TTC549 (cell line): Measurements from ENCODE around the gene HNRNPAB.
"Not testable (repeated sequence)": the region's sequence is repeated elsewhere in the genome, so short reads cannot be mapped to it uniquely, and the experiment has no call there.

Experiments
- FAIRE-seq: peaks from 2 replicates; lab custom pipeline; 2012; peaks lifted over from hg19 to GRCh38; lab: Jason Lieb, UNC

HNRNPAB gene

DNA sequence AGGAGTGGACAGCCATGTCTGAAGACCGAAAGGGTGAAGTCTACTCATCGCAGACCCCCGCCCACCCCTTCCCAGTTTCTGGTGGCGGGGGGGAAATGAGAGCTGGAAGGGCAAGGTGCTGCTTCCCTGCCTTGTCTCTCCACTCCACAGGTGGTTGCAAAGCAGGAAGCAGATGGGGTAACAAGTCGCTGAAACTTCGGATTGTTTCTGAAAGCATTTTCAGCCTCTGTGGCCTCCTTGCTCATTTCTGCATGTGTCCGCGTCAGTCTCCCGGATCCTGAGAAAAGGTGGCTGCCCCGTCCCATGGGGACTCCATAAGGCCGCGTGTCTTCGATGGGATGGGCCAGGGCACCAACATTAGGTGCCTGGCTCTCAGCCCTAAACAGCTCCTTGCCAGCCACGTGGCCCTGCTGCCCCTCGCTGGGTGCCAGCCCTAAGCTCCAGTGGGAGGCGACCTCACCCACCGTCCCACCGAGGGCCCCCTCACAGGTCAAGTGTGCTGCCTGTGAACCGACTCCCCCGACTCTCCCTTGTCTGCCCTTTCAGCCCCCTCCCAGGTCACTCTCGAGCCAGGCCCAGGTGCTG lies 27.3 kb downstream of the HNRNPAB start:
- FAIRE-seq, result no peak

DNA sequence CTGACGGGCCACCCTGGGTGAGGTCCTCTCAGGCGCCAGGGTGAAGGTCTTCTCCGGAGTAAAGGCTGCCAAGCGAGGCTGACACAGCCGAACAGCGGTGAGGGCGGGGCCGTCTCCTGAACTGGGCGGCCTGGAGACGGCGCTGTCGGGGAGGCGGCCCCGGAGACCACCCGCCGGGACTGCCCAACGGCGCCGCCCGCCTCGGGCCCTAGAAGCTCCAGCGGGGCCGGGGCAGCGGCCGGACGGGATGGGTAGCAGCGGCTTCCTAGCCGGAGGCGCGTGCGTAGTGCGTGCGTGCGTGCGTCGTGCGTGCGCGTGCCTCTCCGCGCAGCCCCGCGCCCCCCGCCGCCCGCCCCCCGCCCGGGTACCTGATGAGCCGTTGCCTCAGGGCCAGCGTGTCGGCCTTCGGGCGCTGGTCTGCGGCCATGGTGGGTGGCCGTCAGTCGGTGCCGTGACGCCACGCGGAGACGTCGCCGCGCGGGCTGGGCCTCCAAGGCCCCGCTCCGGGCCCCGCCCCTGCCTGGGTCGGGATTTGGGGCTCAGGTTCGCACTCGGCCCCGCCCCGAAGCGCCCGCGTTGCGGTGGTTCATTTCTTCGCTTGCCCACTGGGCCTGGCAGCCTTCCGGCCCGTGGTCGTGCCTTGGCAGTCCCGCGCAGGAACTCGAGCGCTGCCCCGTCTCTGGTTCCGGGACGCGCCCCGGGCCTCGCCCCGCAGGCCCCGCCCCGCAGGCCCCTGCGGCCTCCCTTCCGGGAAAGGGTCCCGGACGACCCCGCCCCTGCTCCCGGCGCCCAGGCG lies 28.0 kb downstream of the HNRNPAB start, which contains the start of gene PHYKPL:
Gene PHYKPL (minus strand): TSS at position 679 of the 796 bp plus-strand sequence. CDS start 252 bp downstream, at position 427.
- no peak for FAIRE-seq

DNA sequence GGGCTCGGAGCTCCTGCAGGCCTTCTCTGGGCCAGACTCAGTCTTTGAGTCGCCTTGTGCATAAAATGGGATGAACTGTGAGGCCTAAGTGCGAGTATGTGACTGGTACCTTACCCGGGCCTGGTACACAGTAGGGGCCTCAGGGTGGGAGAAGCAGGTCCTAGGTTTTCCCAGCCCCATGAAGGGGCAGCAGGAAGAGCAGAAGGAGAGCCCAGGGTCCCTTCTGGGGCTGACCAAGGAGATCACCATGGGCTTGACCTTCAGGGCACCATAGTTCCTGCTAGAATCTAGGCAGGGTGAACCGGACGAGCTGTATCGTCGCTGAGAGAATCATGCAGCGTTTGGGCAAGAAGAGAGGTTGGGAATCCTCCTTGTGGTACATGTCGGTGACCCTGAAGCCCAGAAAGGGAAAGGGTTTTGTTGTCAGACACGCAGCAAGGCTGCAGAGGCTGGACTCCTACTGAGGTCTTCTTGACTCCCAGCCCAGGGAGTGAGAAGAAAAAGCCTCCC lies 28.6 kb downstream of the HNRNPAB start:
- no peak for FAIRE-seq

DNA sequence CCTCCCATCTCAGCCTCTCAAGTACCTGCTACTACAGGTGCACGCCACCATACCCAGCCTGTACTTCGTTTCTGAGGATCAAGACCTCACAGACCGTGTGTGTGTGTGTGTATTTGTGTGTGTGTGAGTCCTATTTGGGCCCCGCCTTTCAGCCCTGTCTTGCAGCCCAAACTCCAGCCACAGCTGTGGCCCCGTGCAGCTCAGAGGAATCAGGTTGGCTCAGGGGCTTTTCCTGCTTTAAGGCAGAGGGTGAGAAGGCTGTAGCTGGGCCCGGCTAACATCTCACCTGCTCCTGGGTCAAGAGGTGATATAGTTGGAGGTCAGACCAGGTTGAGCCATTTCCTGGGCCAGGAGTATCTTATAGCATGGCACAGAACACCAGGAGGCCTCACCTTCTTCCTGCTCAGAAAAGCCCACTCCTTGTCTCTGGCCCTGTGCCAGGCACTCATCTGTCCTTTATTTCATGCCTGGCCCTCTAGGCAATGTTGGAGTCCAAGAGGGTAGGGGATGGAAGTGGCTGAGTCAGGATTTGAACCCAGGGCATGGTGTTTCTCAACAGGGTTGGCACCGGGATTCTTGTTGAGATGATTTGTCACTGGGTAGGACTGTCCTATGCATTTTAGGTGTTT lies 29.9 kb downstream of the HNRNPAB start:
- FAIRE-seq, result no peak

DNA sequence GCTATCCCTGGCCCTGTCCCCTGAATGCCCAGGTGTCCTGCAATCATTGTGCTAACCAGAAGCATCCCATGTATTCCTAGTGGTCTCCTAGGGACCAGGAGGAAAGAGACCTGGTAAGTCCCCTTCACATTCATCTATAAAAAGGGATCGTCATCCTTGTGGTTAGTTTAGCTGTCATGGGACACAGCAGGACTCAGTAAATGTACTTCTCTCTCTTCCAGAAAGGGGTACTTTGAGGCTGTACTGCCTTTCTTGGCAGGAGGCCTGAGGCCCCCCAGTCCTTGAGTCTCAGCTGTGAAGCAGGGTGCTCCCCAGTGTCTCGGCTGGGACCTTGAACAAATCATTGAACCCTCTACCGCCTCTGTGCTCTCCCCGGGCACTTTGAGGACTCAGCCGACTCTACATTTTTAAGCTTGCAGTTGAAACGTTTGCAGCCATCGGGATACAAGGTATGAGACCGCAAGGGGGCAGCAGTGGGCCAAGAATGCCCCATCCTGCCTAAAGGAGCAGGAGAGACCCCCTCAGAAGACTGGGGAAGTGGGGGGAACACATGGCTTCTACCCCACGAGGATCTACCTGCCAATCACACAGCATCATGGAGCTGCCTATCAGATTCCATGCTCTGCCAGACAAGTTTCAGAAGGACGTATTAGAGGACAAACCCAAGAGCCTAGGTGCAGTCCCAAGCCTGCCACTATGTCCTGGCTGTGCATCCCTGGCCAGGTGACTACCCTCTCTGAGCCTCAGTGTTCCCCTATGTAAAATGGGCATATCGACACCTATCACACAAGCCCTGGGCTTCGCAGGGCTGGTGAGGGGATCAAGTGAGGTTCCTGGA lies 30.6 kb downstream of the HNRNPAB start:
- no peak for FAIRE-seq

DNA sequence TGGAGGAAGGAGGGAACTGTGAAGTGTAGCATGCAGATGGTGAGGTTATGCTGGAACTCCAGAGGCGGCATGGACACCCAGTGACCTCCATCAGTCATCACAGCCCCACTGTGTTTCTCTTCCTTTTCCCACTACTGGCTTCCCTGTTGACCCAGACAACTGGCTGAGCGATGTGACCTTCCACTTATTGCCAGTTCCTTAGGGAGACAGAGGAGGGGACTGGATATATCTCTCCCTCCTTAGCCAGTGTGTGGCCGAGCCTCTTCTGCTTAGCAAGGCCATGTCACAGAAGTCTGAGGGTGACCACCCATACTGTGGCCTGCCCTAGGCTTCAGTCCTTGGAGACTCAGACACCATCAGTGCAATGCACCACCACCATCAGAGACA lies 31.2 kb downstream of the HNRNPAB start:
- no peak for FAIRE-seq

DNA sequence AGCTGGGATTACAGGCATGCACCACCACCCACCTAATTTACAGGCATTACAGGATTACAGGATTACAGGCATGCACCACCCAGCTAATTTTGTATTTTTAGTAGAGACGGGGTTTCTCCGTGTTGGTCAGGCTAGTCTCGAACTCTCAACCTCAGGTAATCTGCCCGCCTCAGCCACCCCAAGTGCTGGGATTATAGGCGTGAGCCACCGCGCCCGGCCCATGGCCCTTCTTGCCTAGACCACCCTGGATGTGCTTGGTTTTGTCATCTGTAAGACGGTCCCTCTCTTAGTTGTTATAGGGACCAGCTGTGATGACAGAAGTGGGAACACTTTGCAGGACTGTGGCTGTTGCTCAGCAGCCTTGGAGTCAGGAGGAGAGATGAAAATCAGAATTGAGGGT lies 31.8 kb downstream of the HNRNPAB start:
- FAIRE-seq, result no peak

DNA sequence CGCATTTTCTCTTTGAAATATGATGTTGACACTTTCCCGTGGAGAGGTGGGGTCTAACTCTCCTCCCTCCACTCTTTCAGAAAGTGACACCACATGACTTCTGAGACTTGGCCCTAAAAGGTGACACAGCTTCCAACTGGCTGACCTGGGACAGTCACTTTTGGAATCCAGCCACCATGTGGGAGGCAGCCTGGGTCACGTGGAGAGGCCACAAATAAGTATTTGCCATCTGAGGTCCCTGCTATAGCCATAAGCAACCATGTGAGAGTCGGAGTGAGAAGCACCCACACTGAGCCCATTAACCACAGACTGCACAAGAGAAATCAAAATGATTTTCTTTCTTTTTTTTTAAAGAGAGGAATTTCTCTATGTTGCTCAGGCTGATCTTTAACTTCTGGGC lies 32.3 kb downstream of the HNRNPAB start:
- no peak for FAIRE-seq

DNA sequence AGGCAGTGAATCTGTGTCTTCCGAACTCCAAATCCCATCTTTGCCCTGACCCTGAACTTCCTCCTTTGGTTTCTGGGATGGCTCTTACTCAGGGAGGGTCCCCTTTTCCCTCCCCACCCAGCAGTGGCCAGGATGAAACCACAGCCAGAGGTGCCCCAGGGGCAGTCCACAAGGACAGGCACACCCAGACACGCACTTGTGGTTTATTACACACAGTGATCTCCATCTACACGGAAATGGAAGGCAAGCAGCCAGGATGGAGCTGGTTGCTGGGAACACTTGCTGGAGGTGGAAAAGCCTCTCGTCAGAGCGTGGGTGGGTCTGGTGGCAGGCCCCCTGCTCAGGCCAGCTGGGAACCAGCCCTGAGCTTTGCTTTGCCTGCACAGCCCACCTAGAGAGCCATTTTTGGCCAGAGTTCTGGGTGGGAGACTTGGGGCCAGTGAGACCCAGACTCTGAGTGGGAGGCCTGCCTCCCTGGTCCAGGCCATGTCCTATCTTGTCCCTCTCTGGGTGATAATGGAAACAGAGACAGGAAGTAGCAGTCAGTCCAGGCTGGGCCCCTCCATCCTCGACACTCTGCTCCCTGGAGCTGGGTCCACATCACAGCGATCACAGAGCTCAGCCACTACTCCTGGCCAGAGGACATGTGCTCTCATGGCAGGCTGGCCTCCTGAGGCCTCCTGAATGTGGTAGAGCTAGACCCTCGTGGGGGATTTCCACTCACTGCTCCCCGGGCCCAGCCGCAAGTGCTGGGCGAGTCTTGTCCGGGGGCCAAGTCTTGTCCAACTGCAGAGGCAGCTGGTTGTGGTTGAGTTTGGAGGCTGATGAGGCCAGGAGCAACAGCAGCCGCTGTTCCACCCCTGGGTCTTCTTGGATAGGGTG lies 33.3 kb downstream of the HNRNPAB start:
- FAIRE-seq, result no peak

DNA sequence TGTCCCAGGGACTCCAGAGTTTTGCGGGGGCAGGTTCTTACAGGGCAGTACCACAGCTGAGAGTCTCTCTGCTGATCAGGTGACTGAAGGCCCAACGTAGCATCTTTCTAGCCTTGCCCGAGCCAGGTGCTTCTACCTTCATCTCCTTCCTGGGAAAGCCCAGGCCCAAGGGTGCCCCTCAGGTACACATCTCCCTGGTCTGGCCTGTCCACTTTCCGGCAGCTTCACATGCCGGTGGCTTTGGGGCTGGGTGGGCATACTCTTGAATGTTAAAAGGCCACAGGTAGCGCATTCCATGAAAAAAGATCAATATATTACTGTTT lies 33.9 kb downstream of the HNRNPAB start:
- no peak for FAIRE-seq

DNA sequence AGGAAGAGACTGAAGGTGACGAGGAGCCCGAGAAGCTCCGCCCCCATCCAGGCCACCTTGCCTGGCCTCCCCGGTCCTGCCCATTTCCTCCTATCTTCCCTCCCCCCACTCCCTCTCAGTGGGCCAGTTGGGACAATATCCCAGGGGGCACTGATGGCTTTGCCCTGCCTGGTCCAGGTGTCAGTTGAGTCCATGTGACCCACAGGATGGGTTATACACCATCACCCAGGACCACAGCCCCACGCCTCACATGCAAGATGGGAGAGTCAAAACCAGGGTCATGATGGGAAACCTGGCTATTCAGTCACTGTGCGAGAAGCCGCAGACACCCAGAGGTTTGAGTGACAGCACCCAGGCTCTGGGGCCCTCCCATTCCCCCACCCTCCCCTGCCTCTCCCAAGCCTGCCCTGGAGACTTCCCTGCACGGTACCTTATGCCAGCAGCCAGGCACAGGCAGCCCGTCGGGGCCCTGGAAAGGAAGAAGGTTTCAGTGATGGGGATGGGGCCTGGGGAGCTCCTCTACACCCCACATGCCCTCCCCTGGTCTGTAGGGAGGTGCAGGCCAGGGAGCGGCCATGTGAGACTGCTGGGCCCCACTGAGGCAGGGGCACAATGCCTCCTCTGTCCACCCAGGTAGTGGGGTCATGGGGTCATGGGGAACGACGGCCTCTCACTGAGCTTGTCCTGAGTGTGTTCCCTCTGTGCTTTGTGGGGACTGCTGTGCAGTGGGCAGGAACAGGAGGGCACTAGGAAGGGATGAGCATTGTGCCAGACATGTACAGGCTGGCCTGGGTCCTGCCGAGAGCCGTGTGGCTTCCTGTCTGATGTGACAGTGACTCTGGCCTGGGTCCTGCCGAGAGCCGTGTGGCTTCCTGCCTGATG lies 34.6 kb downstream of the HNRNPAB start:
- FAIRE-seq, result no peak

DNA sequence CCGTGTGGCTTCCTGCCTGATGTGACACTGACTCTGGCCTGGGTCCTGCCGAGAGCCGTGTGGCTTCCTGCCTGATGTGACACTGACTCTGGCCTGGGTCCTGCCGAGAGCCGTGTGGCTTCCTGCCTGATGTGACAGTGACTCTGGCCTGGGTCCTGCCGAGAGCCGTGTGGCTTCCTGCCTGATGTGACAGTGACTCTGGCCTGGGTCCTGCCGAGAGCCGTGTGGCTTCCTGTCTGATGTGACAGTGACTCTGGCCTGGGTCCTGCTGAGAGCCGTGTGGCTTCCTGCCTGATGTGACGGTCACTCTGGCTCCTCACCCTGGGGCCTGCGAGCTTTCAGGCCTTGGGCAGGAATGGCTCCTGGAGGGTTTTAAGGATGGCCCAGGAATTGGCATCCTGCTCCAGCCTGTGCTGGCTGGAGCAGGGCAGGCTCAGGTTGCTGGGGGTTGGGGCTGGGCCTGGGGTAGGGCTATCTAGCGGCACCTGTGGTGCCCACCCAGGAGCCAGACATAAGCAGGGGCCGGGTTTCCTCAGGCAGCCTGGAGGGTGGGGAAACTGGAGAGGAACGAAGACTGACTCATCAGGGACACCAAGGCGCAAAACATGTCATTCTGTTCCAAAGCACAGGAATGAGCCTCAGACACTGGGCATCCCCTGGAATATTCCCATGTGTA lies 35.4 kb downstream of the HNRNPAB start:
- not testable (repeated sequence) for FAIRE-seq

DNA sequence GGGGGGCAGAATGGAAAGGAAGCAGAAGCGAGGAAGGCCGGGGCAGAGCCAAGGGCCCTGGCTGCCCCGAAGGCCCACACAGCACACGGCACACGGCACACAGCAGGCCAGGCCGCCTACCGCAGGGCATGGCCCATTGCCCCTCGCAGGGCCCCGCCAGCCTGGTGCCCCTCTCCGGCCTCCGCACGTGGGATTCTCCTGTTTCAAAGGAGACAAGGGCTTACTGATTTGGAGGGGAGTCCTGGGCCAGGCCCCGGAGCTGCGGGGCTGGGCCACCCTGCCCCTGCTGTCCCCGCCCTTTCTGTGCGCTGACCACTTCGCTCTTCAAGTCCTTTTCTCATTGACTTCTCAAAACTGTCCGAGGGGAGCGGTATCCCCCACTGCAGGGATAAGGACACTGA lies 36.0 kb downstream of the HNRNPAB start:
- FAIRE-seq, result no peak

DNA sequence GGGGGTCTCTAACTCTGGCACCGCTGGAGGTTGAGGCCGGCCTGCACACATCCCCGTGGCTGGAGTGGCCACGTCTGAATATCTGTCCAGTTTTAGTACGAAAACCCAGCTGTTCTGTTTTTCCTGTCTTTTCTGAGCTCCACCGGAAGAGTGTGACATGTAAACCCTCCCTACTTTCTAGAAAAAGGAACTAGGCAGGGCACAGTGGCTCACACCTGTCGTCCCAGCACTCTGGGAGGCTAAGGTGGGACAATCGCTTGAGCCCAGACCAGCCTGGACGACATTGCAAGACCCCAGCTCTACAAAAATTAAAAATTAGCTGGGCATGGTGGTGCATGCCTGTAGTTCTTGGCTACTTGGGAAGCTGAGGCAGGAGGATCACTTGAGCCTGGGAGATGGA lies 36.4 kb downstream of the HNRNPAB start:
- FAIRE-seq, result no peak

DNA sequence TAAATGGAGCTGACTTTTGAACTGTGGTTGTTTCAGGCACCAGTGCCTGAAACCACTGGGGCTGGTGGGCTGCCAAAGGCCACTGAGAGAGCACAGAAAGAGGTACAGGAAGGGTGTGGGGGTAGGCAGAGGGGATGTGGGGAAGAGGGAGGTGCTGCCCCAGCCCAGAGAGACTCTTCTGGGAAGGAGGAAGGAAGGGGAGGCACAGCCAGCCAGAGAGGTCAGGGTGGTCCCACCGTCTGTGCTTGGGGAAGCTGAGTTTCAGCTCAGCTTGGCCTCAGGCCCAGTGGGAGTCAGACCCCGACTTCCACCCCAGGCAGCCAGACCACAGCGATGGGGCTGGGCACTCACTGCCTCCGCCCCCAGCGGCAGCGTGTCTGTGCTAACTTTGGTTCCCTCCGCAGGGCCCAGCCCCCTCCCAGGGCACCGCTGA lies 36.9 kb downstream of the HNRNPAB start:
- no peak for FAIRE-seq

DNA sequence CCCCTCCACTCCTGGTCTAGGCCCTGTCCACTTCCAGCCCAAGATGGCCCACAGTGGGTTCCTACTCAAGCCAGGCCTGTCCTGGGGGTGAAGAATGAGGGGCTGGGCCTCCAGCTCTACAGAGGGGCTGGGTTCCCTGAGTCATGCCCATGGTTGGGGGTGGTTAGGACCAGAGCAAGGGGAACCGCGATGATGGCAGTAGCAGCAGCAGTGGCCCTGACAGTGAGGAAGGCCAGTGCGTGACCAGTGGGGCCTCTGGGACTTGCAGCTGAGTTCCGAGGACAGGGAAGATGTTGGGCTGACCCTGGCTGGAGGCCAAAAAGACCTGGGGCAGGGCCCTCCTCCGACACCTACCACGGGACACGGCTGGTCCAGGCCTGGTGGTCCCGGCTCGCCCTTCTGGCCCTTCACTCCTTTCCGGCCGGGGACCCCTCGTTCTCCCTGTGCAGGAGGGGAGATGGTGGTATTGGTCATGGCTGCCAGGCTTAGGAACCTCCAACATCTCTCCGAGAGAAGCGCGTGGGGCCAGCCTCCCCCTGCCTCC lies 37.4 kb downstream of the HNRNPAB start:
- no peak for FAIRE-seq

DNA sequence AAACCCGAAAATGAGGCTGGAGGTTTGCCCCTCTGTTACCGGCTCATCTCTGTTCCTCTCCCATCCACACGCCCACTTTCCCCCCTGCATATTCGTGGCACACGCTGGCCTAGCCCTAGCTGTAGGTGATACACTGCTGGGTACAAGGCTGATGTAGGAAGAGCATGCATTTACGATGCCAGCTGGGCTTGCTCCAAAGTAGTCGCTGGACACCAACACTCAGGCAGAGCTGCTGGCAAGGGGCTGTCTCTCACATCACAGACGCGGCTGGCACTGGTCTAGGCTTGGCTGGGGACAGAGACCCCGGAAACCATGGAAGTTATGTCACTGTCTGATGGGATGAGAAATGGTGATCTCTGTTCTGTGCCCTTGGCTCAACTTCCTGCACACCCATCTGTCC lies 38.1 kb downstream of the HNRNPAB start:
- FAIRE-seq, result no peak

DNA sequence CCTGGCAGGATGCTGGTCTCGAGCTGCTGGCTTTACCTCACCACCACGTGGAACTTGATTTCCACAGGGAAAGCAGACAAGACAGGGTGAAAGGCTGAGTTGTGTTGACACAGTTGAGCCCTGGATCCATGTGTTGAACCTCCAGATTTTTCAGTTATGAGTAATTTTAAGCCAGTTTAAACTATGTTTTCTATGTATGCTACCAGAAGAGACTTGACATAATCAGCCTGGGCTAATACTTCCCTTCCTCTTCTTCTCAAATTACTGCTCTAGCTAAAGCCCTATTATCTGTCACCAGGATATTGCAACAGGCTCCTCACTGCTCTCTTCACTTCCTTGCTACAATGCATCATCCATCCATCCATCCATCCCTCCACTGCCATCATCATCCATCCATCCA lies 40.2 kb downstream of the HNRNPAB start:
- FAIRE-seq, result no peak

DNA sequence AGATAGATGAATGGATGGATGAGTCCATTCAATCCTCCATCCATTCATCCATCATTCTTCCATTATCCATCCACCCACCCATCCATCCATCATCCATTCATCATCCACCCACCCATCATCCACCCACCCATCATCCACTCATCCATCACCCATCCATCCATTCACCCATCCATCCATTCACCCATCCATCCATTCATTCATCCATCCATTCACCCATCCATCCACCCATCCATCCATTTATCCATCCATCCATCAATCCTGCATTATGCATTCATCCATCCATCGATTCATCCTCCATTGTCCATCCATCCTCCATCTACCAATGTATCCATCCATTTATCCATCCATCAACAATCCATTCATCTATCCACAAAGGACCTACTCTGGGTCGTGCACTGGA lies 41.1 kb downstream of the HNRNPAB start:
- FAIRE-seq, result no peak
